ENCODE data around the gene RNF223.

- TF ChIP-seq FOSL2 (IDR thresholded peaks at IDR 0.05): no peak
- no peak for TF ChIP-seq FOSL2 (CRISPR knock-in tag; IDR thresholded peaks at IDR 0.05)
- TF ChIP-seq RAD21 (conservative IDR thresholded peaks at IDR 0.05 in 1 of 2, IDR thresholded peaks at IDR 0.05 in 1 of 2): no peak
- no peak for TF ChIP-seq RNF2 (IDR thresholded peaks at IDR 0.05; ENCODE audit: borderline replicate concordance, low read depth)
- no peak for TF ChIP-seq EP300 (IDR thresholded peaks at IDR 0.05)
- TF ChIP-seq CTCF (IDR thresholded peaks at IDR 0.05): no peak
- TF ChIP-seq USF2 (IDR thresholded peaks at IDR 0.05): no peak
- TF ChIP-seq NR3C1 (IDR thresholded peaks at IDR 0.05): no peak
- TF ChIP-seq POLR2A (IDR thresholded peaks at IDR 0.05; ENCODE audit: low read length): no peak
- no peak for TF ChIP-seq KDM1A (IDR thresholded peaks at IDR 0.05; ENCODE audit: low read depth)
These were observed 42.8 kb upstream of the RNF223 start for GRCh38 chr1:1116701-1117468.
